Prostate gland (tissue), 2 donors: ENCODE measurements around the gene WARS2. TPM values are rescaled to one million over a fixed set of nuclear protein-coding genes. Genes with fewer than 3 reads are reported as not detected.
"Not testable (repeated sequence)": the region's sequence is repeated elsewhere in the genome, so short reads cannot be mapped to it uniquely, and the experiment has no call there.

Source experiments
- DNase-seq: peaks from one replicate; pipeline ENCODE4 v3.0.0-alpha.2; 2019; ENCODE audit warnings: low spot score
- H3K27ac ChIP-seq, 2 donors: fragments of 200-600 bp; sonication (generic); 2 replicates each; pipeline ENCODE4 v1.5.1; 2017 to 2019
- H3K27me3 ChIP-seq: fragments of 200-600 bp; sonication (generic); replicated peaks from 2 replicates; pipeline ENCODE4 v1.5.1; 2019; ENCODE audit not compliant: insufficient read depth
- H3K36me3 ChIP-seq, 2 donors: fragments of 200-600 bp; sonication (generic); 1 replicate in 1 of 2; 2 replicates in 1 of 2; pipeline versions ENCODE4 v1.5.1 to v1.8.1; 2017 to 2019
- H3K4me1 ChIP-seq: fragments of 200-600 bp; sonication (generic); replicated peaks from 2 replicates; pipeline ENCODE4 v1.5.1; 2019
- H3K4me3 ChIP-seq, 2 donors: fragments of 200-600 bp; sonication (generic); 2 replicates each; pipeline ENCODE4 v1.5.1; 2017 to 2019
- H3K9me3 ChIP-seq: fragments of 200-600 bp; sonication (generic); 2 replicates; pipeline ENCODE4 v1.5.1; 2017
- CTCF ChIP-seq, 4 experiments: fragments of 200-600 bp in 2 of 4; fragments of 450-650 bp in 2 of 4; sonication (generic) in 2 of 4; IDR thresholded peaks; 1 replicate in 3 of 4; 2 replicates in 1 of 4; pipeline ENCODE4 v1.5.1; 2016 to 2019; ENCODE audit warnings: antibody characterized with exemption in 4 of 4, mild to moderate bottlenecking in 2 of 4, moderate library complexity in 2 of 4
- POLR2A ChIP-seq: fragments of 450-650 bp; IDR thresholded peaks from one replicate; pipeline ENCODE4 v1.6.1; 2016; ENCODE audit warnings: antibody characterized with exemption, mild to moderate bottlenecking
- POLR2AphosphoS5 ChIP-seq: sonication (generic); formaldehyde crosslinking; IDR thresholded peaks from one replicate; pipeline ENCODE4 v1.6.1; 2017; ENCODE audit warnings: antibody characterized with exemption
- WGBS: methylation state at CpG from one replicate; pipeline ENCODE4 v1.1.5; 2018; 5-methylcytosine and 5-hydroxymethylcytosine counted together
- intact Hi-C: fragments of 100-400 bp; cut with DNase I; formaldehyde crosslinking; loops from one replicate; pipeline ENCODE4 v1.14.2; 2022
- total RNA-seq, 2 donors: library from RNA; depleted of rRNA; stranded (reverse); fragments of >200 nt; gene quantifications; one replicate each; pipeline ENCODE4 v1.1.0, GENCODE V29; 2016

WARS2 gene
- total RNA-seq, 2 donors from 2014 or later: 15.6 to 22.0 TPM

GRCh38 chr1:119160409-119160808 is 20.0 kb upstream of the WARS2 start:
- Histone ChIP-seq H3K27me3 (no peaks in the 10 kb centered on the region), H3K4me1 (no peaks in the 10 kb centered on the region), H3K4me3 (no peak overlapping the region), H3K36me3 (no peaks in the 10 kb centered on the region), H3K27ac (no peak overlapping the region), H3K9me3 (no peaks in the 10 kb centered on the region)
- DNase-seq: no peak
- intact Hi-C loops: no loop called here
- TF ChIP-seq CTCF (IDR thresholded peaks at IDR 0.05): no peak
- WGBS: 78% methylated on average over 2 of the region's 2 CpGs

GRCh38 chr1:119159966-119160365 is 19.5 kb upstream of the WARS2 start:
- intact Hi-C loops: no loop called here
- no peak overlapping the region for H3K4me3 ChIP-seq
- no peaks in the 10 kb centered on the region for H3K27me3 ChIP-seq
- H3K27ac ChIP-seq: no peak overlapping the region
- H3K9me3 ChIP-seq: no peaks in the 10 kb centered on the region
- DNase-seq: no peak
- H3K36me3 ChIP-seq: no peaks in the 10 kb centered on the region
- TF ChIP-seq CTCF (IDR thresholded peaks at IDR 0.05) (no peak), POLR2AphosphoS5 (no peak)
- H3K4me1 ChIP-seq: no peaks in the 10 kb centered on the region
- 83% methylated on average over 2 of the region's 2 CpGs for WGBS

GRCh38 chr1:119159111-119159510 is 18.7 kb upstream of the WARS2 start:
- DNase-seq: no peak
- Histone ChIP-seq H3K36me3 (no peaks in the 10 kb centered on the region), H3K4me1 (no peaks in the 10 kb centered on the region), H3K9me3 (no peaks in the 10 kb centered on the region), H3K27ac (no peak overlapping the region), H3K27me3 (no peaks in the 10 kb centered on the region), H3K4me3 (no peak overlapping the region)
- 98% methylated on average over 2 of the region's 2 CpGs for WGBS
- TF ChIP-seq POLR2A (no peak), POLR2AphosphoS5 (no peak), CTCF (IDR thresholded peaks at IDR 0.05) (no peak)
- intact Hi-C loops: no loop called here

GRCh38 chr1:119156761-119157160 is 16.3 kb upstream of the WARS2 start:
- WGBS: 98% methylated on average over 6 of the region's 6 CpGs
- H3K27ac ChIP-seq, intact Hi-C loops, H3K36me3 ChIP-seq, H3K9me3 ChIP-seq, H3K4me3 ChIP-seq, H3K4me1 ChIP-seq, DNase-seq, H3K27me3 ChIP-seq: not testable (repeated sequence)

GRCh38 chr1:119155069-119155468 is 14.6 kb upstream of the WARS2 start:
- H3K27ac ChIP-seq, H3K4me1 ChIP-seq, H3K36me3 ChIP-seq, H3K4me3 ChIP-seq, intact Hi-C loops, DNase-seq, H3K27me3 ChIP-seq, H3K9me3 ChIP-seq: not testable (repeated sequence)
- 99% methylated on average over 4 of the region's 4 CpGs for WGBS

- Histone ChIP-seq H3K27ac (no peak overlapping the region), H3K9me3 (no peaks in the 10 kb centered on the region), H3K27me3 (no peaks in the 10 kb centered on the region), H3K36me3 (no peaks in the 10 kb centered on the region), H3K4me3 (no peak overlapping the region), H3K4me1 (no peaks in the 10 kb centered on the region)
- TF ChIP-seq POLR2A: no peak
- TF ChIP-seq CTCF (IDR thresholded peaks at IDR 0.05): no peak
- no peak for TF ChIP-seq POLR2AphosphoS5
- intact Hi-C loops: no loop called here
- 95% methylated on average over 1 of the region's 1 CpG for WGBS
- DNase-seq: no peak
These were observed 9.7 kb upstream of the WARS2 start for GRCh38 chr1:119150150-119150549.
